ENCODE results near the gene FBXL4.
"Not testable (repeated sequence)": the region's sequence is repeated elsewhere in the genome, so short reads cannot be mapped to it uniquely, and the experiment has no call there.

Gene FBXL4

DNA sequence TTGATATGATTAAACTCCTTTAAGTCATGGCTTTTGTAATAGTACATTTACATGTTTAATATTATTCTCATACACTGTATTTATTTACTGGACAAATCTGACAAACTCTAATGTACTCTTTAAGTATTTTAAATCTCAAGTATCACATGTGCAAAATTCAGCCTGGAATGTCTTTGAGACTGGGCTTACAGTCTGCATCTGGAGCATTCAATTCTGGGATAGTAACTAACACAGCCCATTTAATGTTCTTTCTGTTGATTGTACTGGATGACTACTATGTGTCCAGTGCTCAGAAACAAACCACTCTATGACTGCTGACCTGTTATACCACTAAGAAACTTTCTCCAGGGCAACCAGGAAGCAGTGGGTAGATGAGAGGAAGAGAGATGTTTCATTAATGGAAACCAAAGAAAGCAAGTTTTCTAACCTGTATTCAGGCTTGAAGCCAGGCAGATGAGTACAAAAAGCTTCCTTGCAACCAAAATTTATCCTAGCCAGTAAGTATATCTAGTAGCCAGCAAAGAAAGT is 26.8 kb downstream of the FBXL4 start:
- Histone ChIP-seq H3K4me2 (ENCODE audit: insufficient read depth, low read length) (no peak overlapping the region), H2AFZ (ENCODE audit: low read depth, low read length) (no peak overlapping the region), H3K36me3 (ENCODE audit: insufficient read depth, low read length) (peaks cover 26% of the 10 kb centered on the region; the same call in 1 of the 2 replicates), H3K4me1 (ENCODE audit: insufficient read depth, low read length) (no peaks in the 10 kb centered on the region), H3K9ac (ENCODE audit: low read depth, low read length) (no peak overlapping the region), H3K9me3 (ENCODE audit: insufficient read depth, low read length, severe bottlenecking) (no peaks in the 10 kb centered on the region), H3K4me3 (ENCODE audit: low read depth in 1 of 2, low read length in 2 of 2) (no peak overlapping the region), H4K20me1 (ENCODE audit: insufficient read depth, low read length) (no peaks in the 10 kb centered on the region), H3K27ac (ENCODE audit: low read length) (no peak overlapping the region), H3K79me2 (ENCODE audit: insufficient read depth, low read length) (no peaks in the 10 kb centered on the region; the same call in 1 of the 2 replicates), H3K27me3 (ENCODE audit: insufficient read depth, low read length, poor library complexity) (no peaks in the 10 kb centered on the region)
- TF ChIP-seq EZH2 (IDR thresholded peaks at IDR 0.05; ENCODE audit: borderline replicate concordance, low read depth, low read length, severe bottlenecking), result no peak
- TF ChIP-seq, protein P1, sequence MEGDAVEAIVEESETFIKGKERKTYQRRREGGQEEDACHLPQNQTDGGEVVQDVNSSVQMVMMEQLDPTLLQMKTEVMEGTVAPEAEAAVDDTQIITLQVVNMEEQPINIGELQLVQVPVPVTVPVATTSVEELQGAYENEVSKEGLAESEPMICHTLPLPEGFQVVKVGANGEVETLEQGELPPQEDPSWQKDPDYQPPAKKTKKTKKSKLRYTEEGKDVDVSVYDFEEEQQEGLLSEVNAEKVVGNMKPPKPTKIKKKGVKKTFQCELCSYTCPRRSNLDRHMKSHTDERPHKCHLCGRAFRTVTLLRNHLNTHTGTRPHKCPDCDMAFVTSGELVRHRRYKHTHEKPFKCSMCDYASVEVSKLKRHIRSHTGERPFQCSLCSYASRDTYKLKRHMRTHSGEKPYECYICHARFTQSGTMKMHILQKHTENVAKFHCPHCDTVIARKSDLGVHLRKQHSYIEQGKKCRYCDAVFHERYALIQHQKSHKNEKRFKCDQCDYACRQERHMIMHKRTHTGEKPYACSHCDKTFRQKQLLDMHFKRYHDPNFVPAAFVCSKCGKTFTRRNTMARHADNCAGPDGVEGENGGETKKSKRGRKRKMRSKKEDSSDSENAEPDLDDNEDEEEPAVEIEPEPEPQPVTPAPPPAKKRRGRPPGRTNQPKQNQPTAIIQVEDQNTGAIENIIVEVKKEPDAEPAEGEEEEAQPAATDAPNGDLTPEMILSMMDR (IDR thresholded peaks at IDR 0.05; ENCODE audit: borderline replicate concordance, extremely low read depth, low read length, poor library complexity, severe bottlenecking), result no peak
- DNase-seq (no peak), ATAC-seq (ENCODE audit: insufficient read depth, low read depth) (no peak)

- H3K4me1 ChIP-seq (ENCODE audit: insufficient read depth, low read length); H3K9ac ChIP-seq (ENCODE audit: low read depth, low read length); H3K79me2 ChIP-seq (ENCODE audit: insufficient read depth, low read length); H3K36me3 ChIP-seq (ENCODE audit: insufficient read depth, low read length); H3K4me3 ChIP-seq (ENCODE audit: low read depth in 1 of 2, low read length in 2 of 2); H3K4me2 ChIP-seq (ENCODE audit: insufficient read depth, low read length); H3K27me3 ChIP-seq (ENCODE audit: insufficient read depth, low read length, poor library complexity); H4K20me1 ChIP-seq (ENCODE audit: insufficient read depth, low read length); ATAC-seq (ENCODE audit: insufficient read depth, low read depth); DNase-seq; H3K27ac ChIP-seq (ENCODE audit: low read length); H2AFZ ChIP-seq (ENCODE audit: low read depth, low read length); H3K9me3 ChIP-seq (ENCODE audit: insufficient read depth, low read length, severe bottlenecking): not testable (repeated sequence)
These were observed 36.8 kb downstream of the FBXL4 start for GRCh38 chr6:98910946-98911345.

- no peaks in the 10 kb centered on the region for H3K4me1 ChIP-seq (ENCODE audit: insufficient read depth, low read length)
- H3K27ac ChIP-seq (ENCODE audit: low read length), result no peak overlapping the region
- H4K20me1 ChIP-seq (ENCODE audit: insufficient read depth, low read length), result no peaks in the 10 kb centered on the region
- H3K4me3 ChIP-seq (ENCODE audit: low read depth in 1 of 2, low read length in 2 of 2), result no peak overlapping the region
- peaks cover 14% of the 10 kb centered on the region; the same call in 1 of the 2 replicates for H3K36me3 ChIP-seq (ENCODE audit: insufficient read depth, low read length)
- no peak for TF ChIP-seq EZH2 (IDR thresholded peaks at IDR 0.05; ENCODE audit: borderline replicate concordance, low read depth, low read length, severe bottlenecking)
- TF ChIP-seq, protein P1 (IDR thresholded peaks at IDR 0.05; ENCODE audit: borderline replicate concordance, extremely low read depth, low read length, poor library complexity, severe bottlenecking), result no peak
- no peak for ATAC-seq (ENCODE audit: insufficient read depth, low read depth)
- no peaks in the 10 kb centered on the region for H3K27me3 ChIP-seq (ENCODE audit: insufficient read depth, low read length, poor library complexity)
- DNase-seq, result no peak
- H3K9ac ChIP-seq (ENCODE audit: low read depth, low read length), result no peak overlapping the region
- no peaks in the 10 kb centered on the region for H3K79me2 ChIP-seq (ENCODE audit: insufficient read depth, low read length)
- no peaks in the 10 kb centered on the region for H3K9me3 ChIP-seq (ENCODE audit: insufficient read depth, low read length, severe bottlenecking)
- no peak overlapping the region for H2AFZ ChIP-seq (ENCODE audit: low read depth, low read length)
- no peak overlapping the region for H3K4me2 ChIP-seq (ENCODE audit: insufficient read depth, low read length)
These were observed 38.5 kb downstream of the FBXL4 start for GRCh38 chr6:98909236-98909635.

GRCh38 chr6:98906342-98906741 is 41.4 kb downstream of the FBXL4 start:
- not testable (repeated sequence) for H3K4me2 ChIP-seq (ENCODE audit: insufficient read depth, low read length); H3K27me3 ChIP-seq (ENCODE audit: insufficient read depth, low read length, poor library complexity); H3K27ac ChIP-seq (ENCODE audit: low read length); H4K20me1 ChIP-seq (ENCODE audit: insufficient read depth, low read length); H3K9me3 ChIP-seq (ENCODE audit: insufficient read depth, low read length, severe bottlenecking); ATAC-seq (ENCODE audit: insufficient read depth, low read depth); H3K79me2 ChIP-seq (ENCODE audit: insufficient read depth, low read length); DNase-seq; H3K4me3 ChIP-seq (ENCODE audit: low read depth in 1 of 2, low read length in 2 of 2); H2AFZ ChIP-seq (ENCODE audit: low read depth, low read length); H3K9ac ChIP-seq (ENCODE audit: low read depth, low read length); H3K4me1 ChIP-seq (ENCODE audit: insufficient read depth, low read length)
- H3K36me3 ChIP-seq (ENCODE audit: insufficient read depth, low read length), result peaks cover 35% of the 10 kb centered on the region; the same call in 1 of the 2 replicates

Measured in DND-41 (cell line).